Activated T-helper 1 cell treated with anti-CD3 and anti-CD28 coated beads, Interleukin-2, amount 50 U/mL, for 16 hours (primary cell): Measurements from ENCODE around the gene PBX1.
"Not testable (repeated sequence)": the region's sequence is repeated elsewhere in the genome, so short reads cannot be mapped to it uniquely, and the experiment has no call there.

Experiments
- DNase-seq, 2 donors: peaks; one replicate each; pipeline ENCODE4 v3.0.0-alpha.2; 2020; ENCODE audit warnings: low read depth in 1 of 2, low spot score in 1 of 2

The PBX1 gene

DNA sequence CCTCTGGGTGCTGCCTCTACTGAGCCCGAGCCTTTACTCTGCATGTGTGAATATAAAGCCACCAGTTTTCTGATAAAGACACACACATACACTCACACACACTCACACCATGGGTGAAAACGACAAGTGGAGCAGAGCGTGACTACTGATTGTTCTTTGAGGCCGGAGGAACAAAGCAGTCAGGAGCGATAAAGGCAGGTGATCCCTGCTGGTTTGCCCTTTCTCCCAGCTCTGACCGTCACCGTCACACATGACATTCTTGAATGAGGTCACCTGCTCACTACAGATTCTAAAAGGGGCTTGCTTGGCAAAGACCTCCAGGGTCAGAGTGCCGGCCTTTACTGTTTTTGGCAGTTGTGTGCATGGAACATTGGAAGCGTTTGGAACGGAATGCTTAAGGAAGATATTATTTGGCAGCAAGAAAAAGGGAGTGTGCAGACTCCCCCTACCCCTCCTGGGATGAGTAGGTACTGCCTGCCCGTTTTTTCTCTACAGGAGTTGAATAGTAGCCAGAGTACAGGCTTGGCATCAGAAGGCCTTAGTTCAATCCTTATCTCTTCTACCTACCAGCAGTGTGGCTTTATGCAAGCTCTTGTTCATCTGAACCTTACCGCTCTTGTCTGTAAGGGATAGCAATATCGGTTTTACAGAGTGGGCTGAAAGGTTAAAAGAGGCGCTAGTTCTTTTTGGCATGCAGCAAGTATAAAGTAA lies 79.7 kb downstream of the PBX1 start:
- no peak for DNase-seq

DNA sequence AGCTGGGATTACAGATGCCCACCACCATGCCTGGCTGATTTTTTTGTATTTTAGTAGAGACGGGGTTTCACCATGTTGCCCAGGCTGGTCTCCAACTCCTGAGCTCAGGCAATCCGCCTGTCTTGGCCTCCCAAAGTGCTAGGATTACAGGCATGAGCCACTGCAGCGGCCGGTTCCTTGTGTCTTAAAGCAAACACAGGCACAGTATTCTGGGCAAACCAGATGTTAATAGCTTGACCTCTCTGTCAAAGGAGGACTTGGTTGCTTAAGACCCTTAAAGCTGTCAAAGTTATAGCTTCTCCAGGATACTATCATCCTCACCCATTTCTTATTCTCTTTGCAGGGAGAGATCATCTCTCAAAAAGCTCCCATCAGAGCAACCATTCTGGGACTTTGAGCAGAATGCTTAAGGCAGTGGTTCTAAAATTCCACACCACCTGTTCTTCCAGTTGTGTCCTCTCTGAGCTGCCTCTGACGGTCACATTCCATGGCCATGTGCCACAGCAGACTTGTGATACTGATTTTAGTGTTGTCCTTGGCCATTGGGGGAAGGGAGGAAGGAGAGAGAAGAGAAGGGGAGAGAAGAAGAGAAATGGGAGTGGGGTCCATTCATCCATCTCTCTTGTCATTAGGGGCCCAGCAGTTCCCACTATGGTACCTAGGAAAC lies 81.8 kb downstream of the PBX1 start:
- DNase-seq, result no peak

DNA sequence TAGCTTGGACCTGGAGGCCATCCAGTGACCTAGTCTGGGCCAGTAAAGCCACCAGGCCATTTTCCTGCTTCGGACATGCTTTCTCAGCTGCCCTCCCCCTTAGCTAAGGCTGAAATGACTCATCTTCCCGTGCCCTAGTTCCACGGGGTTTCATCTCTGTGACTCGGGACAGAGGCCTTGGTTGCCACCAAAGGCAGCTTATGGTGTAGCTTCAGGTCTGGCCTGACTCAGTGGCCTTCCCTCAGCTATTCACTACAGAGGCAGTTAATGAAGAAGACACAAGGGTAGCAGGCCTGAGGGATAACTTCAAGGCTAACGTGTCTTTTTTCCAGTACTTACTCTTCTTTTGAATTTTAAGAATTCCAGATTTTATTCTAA lies 82.4 kb downstream of the PBX1 start:
- DNase-seq, result no peak

DNA sequence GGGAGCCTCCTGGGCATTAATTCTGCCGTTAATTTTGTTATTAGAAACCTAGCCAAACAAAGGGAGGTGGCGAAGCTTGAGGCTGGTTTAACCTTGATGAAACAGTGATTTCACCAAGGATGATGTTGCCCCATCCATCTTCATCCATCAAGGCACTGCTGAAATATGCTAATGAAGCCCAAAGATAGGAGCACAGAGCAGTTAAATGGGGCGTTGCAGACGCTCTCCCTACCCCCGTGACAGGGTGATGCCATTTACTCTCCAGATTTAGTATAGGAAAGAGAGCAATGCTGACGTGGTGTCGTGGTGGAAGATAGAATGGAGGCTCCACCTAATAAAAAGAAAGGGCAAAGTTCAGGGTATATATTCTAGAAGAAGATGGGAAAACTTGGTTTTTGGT lies 84.0 kb downstream of the PBX1 start:
- DNase-seq, result no peak

DNA sequence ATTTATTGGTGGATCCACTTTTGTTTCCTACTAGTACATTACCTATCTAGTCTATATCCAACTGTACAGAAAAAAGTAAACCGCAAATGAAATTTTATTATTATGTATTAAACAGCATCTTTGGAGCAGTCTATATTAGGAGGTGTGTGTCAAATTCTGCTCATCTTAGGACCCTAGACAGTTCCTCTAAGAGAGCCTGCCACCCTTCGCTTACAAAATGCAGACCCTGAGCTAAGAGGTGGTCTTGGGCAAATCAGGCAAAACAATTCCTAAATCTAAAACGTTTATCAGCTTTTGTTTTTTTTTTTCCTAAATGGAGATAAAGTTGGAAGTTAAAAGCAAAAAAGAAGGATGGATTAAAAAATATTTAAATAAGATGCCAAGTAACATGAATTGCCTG lies 85.3 kb downstream of the PBX1 start:
- no peak for DNase-seq

DNA sequence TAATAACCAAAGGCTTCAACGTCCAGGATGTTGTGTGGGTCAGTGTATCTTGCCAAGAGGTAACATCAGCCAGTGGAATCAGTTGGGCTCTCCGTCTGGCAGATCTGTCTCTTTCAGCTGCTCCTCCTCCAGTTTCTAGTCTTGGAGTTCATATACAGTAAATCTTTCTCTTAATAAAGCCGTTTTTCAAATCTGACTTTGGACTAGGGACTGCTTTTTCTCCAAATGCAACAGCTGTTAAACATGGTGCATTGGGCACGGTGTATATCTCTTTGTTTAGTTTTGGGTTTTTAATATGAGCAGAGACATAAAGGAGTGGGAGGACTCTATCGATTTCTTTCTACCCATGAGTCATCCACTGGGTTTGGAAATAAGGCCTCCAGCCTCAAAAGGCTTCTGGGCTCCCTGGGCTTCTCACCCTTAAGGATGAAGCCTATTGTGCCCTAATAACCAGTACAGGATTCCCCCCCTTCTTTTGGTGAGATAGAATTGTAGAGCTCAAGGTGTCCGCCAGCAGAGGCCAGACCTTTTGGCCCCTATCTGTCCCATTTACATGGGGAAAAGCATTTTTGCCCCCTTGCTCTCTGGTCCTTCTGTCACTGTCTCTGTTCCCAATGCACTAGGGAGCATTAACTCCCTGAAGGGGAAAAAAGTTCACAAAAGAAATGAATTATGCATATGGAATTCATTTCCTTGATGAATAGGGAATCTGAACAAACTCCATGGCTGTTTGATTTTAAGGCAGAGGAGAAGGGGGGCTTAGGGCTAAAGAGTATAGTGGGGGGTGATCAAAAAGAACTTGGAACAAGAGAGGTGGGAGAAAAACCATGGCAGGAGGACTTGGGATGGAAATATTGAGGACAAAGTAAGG lies 86.0 kb downstream of the PBX1 start:
- no peak for DNase-seq

DNA sequence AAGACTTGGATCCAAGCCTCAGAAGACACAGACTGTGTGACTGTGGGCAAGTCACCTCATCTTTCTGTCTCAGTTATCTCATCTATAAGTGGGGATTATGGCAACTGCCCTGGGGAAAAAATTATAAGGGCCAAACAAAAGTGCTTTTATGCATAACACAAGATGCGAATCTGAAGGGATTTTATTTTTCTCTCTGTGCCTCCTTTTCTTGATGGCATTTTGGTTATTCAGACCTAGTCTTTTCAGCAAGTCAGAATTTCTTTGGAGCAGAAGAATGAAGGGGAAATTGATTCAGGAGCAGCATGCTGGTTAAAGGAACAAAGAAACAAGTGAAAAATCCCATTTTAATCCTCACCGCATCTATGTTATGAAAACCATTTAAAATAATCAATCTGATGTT lies 86.9 kb downstream of the PBX1 start:
- no peak for DNase-seq

DNA sequence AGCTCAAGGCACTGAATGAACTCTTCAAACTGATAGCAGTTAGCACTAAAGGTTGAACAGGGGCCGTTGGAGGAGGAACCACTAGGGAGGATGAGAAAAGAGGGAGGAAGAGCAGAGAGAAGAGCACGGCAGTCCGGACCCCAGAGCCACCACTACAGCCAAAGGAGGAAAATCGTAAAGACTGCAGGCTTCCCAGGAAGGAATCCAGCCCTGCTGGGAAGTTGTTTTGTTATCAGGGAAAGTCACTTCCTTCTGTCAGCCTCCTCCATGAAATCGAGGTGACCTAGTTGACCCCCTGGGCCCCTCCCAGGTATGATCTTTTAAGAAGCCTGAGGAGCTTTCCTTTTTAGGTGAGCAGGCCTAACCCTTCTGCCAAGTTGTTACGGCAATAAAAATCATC lies 88.2 kb downstream of the PBX1 start:
- DNase-seq, result no peak

DNA sequence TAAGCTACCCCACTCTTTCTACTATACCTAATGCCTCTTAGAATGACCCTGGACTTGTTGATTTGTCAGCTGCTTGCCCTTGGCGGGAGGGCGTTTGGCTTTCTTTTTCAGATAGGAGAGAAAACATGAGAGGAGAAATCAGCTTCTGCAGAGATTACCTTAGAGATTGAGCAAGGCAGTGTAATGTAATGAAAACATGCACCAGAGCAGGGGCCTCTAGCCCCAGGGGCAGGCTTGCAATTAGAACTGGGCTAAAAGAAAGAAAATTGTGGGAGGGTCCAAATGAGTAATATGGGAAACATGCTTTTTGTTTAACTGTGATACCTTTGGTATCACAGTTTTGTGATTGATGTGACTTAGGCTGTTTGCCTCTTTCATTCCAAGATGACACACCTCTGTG lies 89.7 kb downstream of the PBX1 start:
- DNase-seq, result no peak

DNA sequence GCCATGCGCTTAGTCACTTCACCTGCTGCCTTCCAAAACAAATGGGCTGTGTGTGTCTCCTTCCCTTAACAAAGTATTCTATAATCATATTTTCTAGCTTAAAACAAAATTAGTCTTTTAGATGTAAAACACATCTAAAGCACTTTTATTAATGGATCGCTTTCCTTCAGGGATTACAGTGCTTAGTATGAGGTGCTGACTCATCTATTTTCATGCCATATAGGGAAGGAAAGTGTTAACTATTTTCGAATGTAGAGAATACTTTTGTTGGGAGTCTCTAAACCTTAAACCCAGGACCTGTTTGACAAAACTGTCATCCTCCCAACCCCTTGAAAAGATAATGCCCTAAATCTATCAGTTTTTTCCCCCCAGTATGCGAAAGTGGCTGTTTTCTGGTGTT lies 90.2 kb downstream of the PBX1 start:
- no peak for DNase-seq

DNA sequence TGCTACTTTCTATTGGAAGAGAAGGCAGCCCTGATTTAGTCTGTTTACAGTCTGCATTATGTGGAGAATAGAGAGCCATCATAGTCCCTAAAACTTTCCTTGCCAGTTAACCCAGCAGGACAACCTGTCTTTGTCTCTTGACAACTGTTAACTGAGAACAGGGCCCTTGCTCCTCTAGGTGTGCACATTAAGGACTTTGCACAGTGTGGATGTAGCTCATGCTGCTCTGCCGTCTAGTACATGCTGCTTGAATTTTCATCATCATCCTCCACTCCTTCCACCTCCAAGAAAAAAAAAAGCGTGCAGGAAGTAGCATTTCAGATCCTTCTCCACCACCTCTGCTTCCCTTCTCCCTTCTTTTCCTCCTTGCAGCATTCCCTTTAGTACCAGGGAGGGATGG lies 91.5 kb downstream of the PBX1 start:
- no peak for DNase-seq

DNA sequence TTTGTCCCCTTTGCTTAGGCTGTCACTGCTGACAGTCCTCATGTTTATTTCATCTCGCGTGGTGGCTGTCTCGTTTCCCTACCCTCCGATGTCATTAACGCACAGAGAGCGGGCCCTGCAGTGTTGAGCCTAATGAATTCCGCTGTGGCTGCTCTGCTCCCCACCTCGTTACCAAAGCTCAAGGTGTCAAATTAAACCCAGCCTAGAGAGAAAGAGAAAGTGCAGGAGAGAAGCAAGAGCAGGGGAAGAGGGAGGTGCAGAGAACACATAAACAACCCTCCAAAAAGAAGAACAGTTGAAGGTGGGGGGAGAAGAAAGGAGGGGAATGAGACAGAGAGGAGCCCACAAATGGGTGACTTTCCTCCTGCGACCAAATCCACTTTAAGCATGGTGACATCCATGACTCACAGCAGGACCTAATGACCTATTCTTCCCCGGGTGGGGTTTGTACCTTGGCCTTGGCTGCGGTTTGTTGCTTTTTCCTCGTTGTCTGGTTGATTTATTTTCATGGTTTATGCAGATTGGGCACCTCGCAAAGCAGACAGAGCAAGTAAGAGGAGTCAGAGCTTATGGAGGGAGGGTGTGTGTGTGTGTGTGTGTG lies 92.5 kb downstream of the PBX1 start:
- DNase-seq, result no peak

DNA sequence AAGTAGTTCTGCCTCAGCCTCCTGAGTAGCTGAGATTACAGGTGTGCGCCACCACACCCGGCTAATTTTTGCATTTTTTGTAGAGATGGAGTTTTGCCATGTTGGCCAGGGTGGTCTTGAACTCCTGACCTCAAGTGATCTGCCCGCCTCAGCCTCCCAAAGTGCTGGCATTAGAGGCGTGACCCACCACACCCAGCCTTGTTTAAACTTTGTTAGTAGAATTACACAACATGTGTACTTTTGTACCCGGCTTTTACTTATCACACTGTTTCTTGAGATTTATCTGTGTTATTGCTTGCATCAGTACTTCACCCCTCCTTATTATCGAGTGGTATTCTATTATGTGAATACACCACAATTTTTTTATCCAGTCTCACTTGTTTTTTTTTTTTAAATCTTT lies 94.0 kb downstream of the PBX1 start:
- DNase-seq, result not testable (repeated sequence)

DNA sequence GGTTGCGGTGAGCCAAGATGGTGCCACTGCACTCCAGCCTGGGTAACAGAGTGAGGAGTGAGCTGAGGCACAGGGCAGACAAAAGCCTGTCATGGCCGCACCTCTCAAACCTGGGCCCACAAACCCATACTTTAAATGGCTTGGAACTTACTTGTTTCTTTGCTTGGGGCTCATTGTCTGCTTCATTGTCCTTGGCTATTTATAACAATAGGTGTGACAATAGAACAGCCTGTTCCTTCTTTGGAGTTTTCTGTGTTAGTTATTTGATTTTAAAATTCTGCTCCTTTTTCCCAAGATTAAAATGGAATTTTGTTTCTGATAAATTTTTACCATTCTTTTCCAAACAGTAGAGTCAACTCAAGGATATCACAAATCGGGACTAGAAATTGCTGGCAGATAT lies 94.7 kb downstream of the PBX1 start:
- DNase-seq, result no peak

DNA sequence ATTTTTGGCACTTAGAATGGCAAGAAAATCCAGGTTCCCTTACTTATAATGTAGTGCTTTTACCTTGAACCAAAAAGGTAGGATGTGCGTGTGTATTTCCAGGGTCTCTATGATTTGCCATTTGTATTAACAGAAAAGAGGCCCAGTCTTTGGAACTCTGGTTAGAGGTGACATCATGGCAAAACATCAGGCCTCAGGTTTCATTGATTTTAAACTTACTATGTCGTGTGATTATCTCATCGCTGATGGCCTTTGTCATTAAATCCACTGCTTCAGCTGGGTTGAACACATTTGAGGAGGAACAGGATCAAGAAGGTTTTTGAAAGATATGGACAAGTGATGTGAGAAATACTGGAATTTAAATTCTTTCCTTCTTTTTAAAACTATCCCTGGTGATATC lies 95.2 kb downstream of the PBX1 start:
- no peak for DNase-seq

DNA sequence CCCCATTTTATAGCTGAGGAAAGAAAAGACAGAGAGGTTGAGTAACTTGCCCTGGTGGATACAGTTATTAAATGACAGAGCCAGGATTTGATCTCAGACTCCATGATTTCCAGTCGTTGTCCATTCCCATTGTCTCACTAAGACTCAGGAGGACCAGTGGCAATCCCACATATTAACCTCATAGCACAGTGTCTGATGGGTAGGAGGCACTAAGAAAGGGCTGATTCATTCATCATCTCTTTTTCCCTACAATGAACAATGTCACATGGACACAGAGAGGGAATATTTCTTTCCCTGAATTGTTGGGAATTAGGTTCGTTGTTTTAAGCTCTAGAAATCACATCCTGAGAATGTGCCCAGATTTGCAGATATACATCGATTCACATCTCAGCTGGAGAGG lies 99.9 kb downstream of the PBX1 start:
- DNase-seq, result no peak

DNA sequence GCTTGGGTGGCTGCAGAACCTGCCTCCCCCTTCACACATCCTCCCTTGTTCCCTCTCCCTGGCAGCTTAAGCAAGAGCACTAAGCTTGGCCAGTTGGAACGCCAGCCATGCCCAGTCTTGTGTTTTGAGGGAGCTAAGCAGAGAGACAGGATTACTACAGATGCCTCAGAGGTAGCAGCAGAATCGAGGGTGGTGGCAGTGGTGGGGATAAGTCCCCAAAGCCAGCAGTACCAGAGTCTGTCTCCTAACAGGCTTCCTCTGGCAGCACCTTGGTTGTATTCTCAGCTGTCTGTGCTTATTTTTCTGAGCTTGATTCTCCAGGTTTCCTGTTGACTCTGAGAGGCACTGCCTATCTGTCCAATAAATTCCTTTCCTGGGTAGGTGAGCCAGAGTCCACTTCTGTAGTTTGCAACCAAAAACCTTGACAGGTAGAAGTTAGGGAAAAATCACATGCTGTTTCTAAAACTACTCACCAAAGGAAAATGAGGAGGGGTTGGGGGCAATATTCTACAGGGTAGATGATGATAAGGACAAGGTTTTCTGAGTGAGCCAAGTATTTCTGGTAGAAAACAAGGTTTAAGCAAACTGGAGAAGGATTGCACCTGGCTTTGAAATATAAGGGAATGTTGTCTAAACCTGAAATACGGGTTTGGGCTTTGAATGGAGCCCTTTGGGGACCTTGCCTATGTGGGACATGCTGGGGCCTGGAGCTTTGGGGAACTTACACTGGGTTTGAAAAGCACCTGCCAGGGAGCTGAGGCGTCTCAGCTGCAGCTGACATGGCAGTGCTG lies 100.8 kb downstream of the PBX1 start:
- no peak for DNase-seq

DNA sequence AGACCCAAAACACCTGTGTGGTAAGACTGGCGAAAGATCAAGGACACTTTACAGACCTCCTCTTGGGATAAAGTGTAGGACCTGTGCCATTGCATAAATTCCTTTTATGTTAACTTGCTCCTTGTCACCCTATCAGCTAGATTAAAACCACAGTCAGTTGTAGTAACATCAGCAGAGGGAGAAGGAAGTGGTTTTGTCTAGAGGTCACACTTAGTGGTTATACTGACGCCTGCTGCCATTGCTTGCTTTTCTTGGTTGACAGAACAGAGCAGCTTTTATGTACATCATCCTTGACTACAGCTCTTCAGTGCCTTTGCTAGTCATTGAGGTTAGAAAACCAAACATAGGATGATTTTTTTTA lies 101.4 kb downstream of the PBX1 start:
- DNase-seq, result no peak

DNA sequence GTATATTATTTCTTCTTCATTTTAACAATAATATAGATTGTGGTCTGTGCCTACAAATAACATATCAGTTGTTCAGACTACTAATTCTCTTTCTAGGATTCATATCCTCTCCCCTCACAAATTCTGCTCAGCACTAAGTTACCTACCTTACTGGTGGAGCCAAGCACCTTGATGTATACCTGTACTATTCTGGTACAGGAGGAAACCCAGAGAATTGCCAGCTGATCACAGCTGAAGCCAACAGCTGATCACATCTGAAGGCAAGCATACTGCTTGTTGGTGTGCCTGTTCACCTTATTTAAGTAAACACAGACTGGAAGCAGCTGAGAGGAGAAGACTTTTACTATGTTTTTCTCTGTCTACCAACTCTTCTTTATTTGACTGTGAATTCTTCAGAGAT lies 101.8 kb downstream of the PBX1 start:
- DNase-seq, result no peak

DNA sequence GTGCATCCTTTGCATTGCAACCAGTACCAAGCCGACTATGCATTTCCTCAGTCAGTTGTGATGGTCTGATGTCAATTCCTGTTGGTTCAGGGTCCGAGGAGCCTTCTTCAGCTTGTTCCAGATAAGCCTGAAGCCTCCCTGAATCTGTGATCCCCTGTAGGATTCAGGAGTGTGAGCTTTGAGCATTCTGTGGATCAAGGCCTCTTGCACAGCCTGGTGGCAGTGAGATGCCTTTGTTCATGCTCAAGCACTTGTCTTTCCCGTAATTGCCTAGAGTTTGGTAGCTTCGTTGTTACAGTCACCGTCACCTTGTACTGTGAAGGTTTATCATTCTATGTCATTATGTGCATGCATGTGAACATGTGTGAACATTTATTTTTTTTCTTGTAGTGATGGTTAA lies 103.5 kb downstream of the PBX1 start:
- no peak for DNase-seq

DNA sequence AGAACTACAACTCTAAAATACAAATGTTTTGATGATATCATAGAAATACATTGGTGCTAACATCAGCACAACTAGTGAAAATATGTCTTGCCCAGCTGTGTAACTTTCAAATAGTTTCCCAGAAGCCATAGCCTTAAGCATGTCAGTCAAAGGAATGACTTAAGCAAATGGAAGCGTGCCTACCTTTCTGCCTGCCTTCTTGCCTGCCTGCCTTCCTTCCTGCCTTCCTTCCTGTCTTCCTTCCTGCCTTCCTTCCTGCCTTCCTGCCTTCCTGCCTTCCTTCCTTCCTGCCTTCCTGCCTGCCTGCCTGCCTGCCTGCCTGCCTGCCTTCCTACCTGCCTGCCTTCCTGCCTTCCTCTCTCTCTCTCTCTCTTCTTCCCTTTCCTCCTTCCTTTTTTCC lies 104.0 kb downstream of the PBX1 start:
- DNase-seq, result no peak
